Measurements from ENCODE around the gene GIPC2. TPM values are rescaled to one million over a fixed set of nuclear protein-coding genes. Genes with fewer than 3 reads are reported as not detected.
A peak's percentile ranks its signal among the peaks of the same experiment; 100 is the strongest.

The GIPC2 gene
- total RNA-seq, 1 donor from 2014 or later = 4.1 TPM

DNA sequence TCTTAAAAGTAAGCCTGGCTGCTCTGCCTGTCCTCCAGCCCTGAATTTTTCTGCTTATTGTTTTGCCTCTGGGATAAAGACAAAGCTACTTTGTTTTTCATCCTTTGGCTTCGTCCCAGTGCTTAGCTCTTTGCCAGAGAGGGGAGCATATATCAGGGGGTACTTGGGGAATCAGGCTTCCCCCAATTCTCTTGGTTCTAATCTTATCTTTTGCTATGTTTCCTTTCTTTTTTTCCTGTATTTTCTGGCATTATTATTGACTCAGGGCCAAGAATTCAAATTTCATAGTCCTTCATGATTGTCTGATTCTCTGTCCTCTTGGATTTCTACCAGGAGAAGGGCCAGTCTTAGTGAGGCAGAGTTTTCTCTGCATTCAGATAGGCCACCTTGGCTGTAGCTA, 51.2 kb downstream of the GIPC2 start:
- ATAC-seq = no peak
- H3K27me3 ChIP-seq = no peaks in the 10 kb centered on the region
- TF ChIP-seq, protein P1, sequence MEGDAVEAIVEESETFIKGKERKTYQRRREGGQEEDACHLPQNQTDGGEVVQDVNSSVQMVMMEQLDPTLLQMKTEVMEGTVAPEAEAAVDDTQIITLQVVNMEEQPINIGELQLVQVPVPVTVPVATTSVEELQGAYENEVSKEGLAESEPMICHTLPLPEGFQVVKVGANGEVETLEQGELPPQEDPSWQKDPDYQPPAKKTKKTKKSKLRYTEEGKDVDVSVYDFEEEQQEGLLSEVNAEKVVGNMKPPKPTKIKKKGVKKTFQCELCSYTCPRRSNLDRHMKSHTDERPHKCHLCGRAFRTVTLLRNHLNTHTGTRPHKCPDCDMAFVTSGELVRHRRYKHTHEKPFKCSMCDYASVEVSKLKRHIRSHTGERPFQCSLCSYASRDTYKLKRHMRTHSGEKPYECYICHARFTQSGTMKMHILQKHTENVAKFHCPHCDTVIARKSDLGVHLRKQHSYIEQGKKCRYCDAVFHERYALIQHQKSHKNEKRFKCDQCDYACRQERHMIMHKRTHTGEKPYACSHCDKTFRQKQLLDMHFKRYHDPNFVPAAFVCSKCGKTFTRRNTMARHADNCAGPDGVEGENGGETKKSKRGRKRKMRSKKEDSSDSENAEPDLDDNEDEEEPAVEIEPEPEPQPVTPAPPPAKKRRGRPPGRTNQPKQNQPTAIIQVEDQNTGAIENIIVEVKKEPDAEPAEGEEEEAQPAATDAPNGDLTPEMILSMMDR (IDR thresholded peaks at IDR 0.05) = no peak
- DNase-seq = no peak
- peaks cover 5% of the 10 kb centered on the region for H3K4me1 ChIP-seq
- H3K9me3 ChIP-seq = no peaks in the 10 kb centered on the region
- no peak overlapping the region for H3K27ac ChIP-seq
- intact Hi-C loops (cut with DNase I) = no loop called here
- H3K36me3 ChIP-seq = no peaks in the 10 kb centered on the region
- no peak overlapping the region for H3K4me3 ChIP-seq

DNA sequence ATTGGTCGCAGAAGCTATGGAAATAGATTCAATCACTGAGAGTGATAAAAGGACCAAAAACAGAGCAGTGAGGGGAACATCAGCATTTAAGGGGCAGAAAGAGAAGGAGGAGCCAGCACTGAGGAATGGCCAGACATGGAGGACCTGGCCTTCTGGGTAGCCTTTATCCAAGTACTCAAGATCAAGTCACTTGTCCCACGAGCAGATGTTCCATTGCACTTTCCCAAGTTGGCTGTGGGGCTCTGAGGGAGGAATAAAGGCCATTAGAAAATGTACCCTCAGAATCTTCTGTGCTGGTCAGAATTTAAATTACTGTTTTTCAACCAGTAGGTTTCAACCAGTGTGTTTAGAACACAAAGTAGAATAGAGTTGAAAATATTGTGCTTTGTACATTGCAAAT, 55.3 kb downstream of the GIPC2 start:
- H3K27me3 ChIP-seq = no peaks in the 10 kb centered on the region
- H3K4me3 ChIP-seq = no peak overlapping the region
- DNase-seq = no peak
- H3K27ac ChIP-seq = no peak overlapping the region
- intact Hi-C loops (cut with DNase I) = no loop called here
- ATAC-seq = no peak
- TF ChIP-seq, protein P1 (IDR thresholded peaks at IDR 0.05) = no peak
- no peaks in the 10 kb centered on the region for H3K36me3 ChIP-seq
- peaks cover 5% of the 10 kb centered on the region for H3K4me1 ChIP-seq
- H3K9me3 ChIP-seq = no peaks in the 10 kb centered on the region

GRCh38 chr1:78101514-78101913, 55.7 kb downstream of the GIPC2 start:
- H3K36me3 ChIP-seq = no peaks in the 10 kb centered on the region
- H3K27me3 ChIP-seq = no peaks in the 10 kb centered on the region
- peak; percentile 84 for ATAC-seq
- intact Hi-C loops (cut with DNase I) = no loop called here
- peaks cover 5% of the 10 kb centered on the region for H3K4me1 ChIP-seq
- no peak for DNase-seq
- no peak overlapping the region for H3K4me3 ChIP-seq
- TF ChIP-seq, protein P1 (IDR thresholded peaks at IDR 0.05) = no peak
- peak overlapping the region; percentile 25 for H3K27ac ChIP-seq
- no peaks in the 10 kb centered on the region for H3K9me3 ChIP-seq

DNA sequence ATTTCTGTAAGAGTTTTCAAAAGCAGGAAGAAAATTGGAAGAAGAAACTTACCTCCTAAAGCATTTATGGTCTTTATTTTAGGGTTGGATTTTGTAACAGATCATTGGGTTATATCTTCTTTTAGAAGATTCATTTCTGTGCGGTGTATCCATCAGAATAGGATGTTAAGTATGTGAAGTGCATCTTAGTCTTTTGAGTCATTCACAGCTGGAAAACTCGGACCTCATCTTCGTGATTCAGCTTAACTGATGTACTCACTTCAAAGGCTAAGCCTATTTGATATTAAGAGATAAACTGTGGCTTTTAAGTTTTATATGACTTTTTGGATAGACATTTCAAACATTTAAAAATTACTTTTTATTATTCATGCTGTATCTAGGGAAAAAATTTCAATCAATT, 56.3 kb downstream of the GIPC2 start:
- intact Hi-C loops (cut with DNase I) = no loop called here

DNA sequence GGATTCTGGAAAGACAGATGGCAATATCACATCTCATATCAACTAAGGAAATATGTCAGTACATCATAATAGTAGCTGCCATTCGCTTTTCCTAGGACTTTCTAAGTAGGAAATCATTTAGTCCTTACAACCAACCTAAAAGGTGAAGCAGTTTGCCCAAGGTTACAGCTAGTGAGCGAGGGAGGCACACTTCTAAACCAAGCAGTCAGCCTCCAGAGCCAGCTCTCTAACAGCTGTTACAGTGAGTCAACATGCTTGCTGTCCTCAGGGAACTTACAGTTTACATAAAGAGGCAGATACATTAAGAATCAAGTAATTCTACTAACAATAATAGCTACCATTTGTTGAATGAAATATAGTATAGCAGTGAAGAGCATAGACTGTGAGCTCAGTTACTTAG, 57.1 kb downstream of the GIPC2 start:
- intact Hi-C loops (cut with DNase I) = no loop called here
- no peak for ATAC-seq
- no peak overlapping the region for H3K27ac ChIP-seq

More for the DNA sequence above, 56.3 kb downstream of the GIPC2 start:
- H3K27me3 ChIP-seq = no peaks in the 10 kb centered on the region
- no peak overlapping the region for H3K4me3 ChIP-seq
- DNase-seq (no peak), ATAC-seq (no peak)
- no peaks in the 10 kb centered on the region for H3K9me3 ChIP-seq
- peak overlapping the region; percentile 25 for H3K27ac ChIP-seq
- TF ChIP-seq, protein P1 (IDR thresholded peaks at IDR 0.05) = no peak
- H3K36me3 ChIP-seq = no peaks in the 10 kb centered on the region
- H3K4me1 ChIP-seq = peaks cover 5% of the 10 kb centered on the region

More for the DNA sequence above, 57.1 kb downstream of the GIPC2 start:
- peaks cover 5% of the 10 kb centered on the region for H3K4me1 ChIP-seq
- no peaks in the 10 kb centered on the region for H3K27me3 ChIP-seq
- DNase-seq = no peak
- H3K4me3 ChIP-seq = no peak overlapping the region
- TF ChIP-seq, protein P1 (IDR thresholded peaks at IDR 0.05) = no peak
- no peaks in the 10 kb centered on the region for H3K9me3 ChIP-seq
- no peaks in the 10 kb centered on the region for H3K36me3 ChIP-seq
